Kidney (tissue), 14 donors: ENCODE measurements around the gene DARS1. TPM values are rescaled to one million over a fixed set of nuclear protein-coding genes. Genes with fewer than 3 reads are reported as not detected.

Source experiments
- DNase-seq, 5 donors: peaks; one replicate each; pipeline ENCODE4 v3.0.0-alpha.2; 2013 to 2020
- FAIRE-seq: peaks from 2 replicates; lab custom pipeline; 2012; peaks lifted over from hg19 to GRCh38; lab: Jason Lieb, UNC
- H3K27ac ChIP-seq, 2 donors: one replicate each; pipeline ENCODE4 v1.7.0; 2013; ENCODE audit warnings: low read depth in 2 of 2, low read length in 2 of 2, inconsistent platforms in 1 of 2
- H3K27me3 ChIP-seq: one replicate; pipeline ENCODE4 v1.7.1; 2013; ENCODE audit warnings: low read length, inconsistent platforms; ENCODE audit not compliant: control insufficient read depth, insufficient read depth
- H3K36me3 ChIP-seq, 3 donors: one replicate each; pipeline versions ENCODE4 v1.7.0 to v1.7.1; 2013; ENCODE audit warnings: low read length in 3 of 3, control low read depth in 1 of 3, inconsistent platforms in 1 of 3; ENCODE audit not compliant: insufficient read depth in 3 of 3, control insufficient read depth in 2 of 3
- H3K4me1 ChIP-seq, 3 donors: one replicate each; pipeline versions ENCODE4 v1.7.0 to v1.7.1; 2013; ENCODE audit warnings: low read length in 3 of 3, inconsistent platforms in 1 of 3, low read depth in 1 of 3; ENCODE audit not compliant: control insufficient read depth in 2 of 3, insufficient read depth in 2 of 3
- H3K4me3 ChIP-seq, 3 donors: one replicate each; pipeline versions ENCODE4 v1.7.0 to v1.8.1; 2013; ENCODE audit warnings: low read length in 3 of 3, control low read depth in 1 of 3, inconsistent platforms in 1 of 3
- H3K9ac ChIP-seq, 3 donors: one replicate each; pipeline versions ENCODE4 v1.7.0 to v1.7.1; 2013; ENCODE audit warnings: low read length in 3 of 3, control low read depth in 1 of 3, inconsistent platforms in 1 of 3
- H3K9me3 ChIP-seq, 3 donors: one replicate each; pipeline versions ENCODE4 v1.7.0 to v1.7.1; 2013; ENCODE audit warnings: low read length in 3 of 3, control low read depth in 1 of 3, inconsistent platforms in 1 of 3; ENCODE audit not compliant: control insufficient read depth in 2 of 3, insufficient read depth in 1 of 3
- intact Hi-C: fragments of 100-400 bp; cut with DNase I; formaldehyde crosslinking; loops from one replicate; pipeline ENCODE4 v1.11.1; 2022
- polyA plus RNA-seq: library from polyadenylated mRNA; stranded (reverse); fragments of 350-450 nt; fragmentation: Illumina TruSeq; extraction: RNeasy Lipid Tissue Mini Kit (QIAGEN cat#74804); gene quantifications from one replicate; pipeline ENCODE4 v1.2.3, GENCODE V29; 2014; ENCODE audit warnings: low read depth, low replicate concordance; ENCODE audit not compliant: insufficient read depth
- total RNA-seq: library from RNA; stranded (reverse); fragmentation: NEBNext Ultra II Directional; extraction: Animal tissue kit (Norgen Biotek cat#: 25700); gene quantifications from one replicate; pipeline ENCODE4 v1.2.1, GENCODE V29; 2021
- TF ChIP-seq, protein P1 (sequence below): IDR thresholded peaks from 3 replicates; pipeline ENCODE4 v1.5.1; 2012; ENCODE audit warnings: mild to moderate bottlenecking, moderate library complexity, borderline replicate concordance; ENCODE audit not compliant: insufficient read depth; ENCODE audit errors: extremely low read depth
- donor health status: control.
- donor health status: control.
- donor health status: control.
- donor health status: control.
- donor health status: control.
- donor health status: DM: yes; HTN: yes; CAD: no.
- donor health status: Normal renal cell carcinoma (clear cell type).

DARS1 gene
- total and polyA plus RNA-seq, 2 donors from 2014 or later, result 39.5 to 77.4 TPM

DNA sequence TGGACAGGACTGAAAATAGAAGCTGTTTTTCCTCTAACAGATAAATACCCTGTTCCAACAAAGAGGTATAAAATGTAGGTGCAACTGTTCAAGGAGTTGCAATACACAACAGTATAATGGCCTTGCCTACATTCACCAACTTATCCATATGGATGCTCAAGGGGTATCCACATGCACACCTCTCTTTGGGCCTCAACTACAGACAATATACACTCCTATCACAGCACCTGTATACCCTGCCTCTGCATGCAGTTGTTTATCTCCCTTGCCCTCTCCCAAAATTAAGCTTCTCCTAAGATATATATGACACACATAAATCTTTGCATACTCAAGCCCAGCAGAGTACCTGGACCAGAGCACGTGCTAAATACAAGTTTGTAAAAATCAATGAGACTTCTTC is 37.3 kb downstream of the DARS1 start:
- Histone ChIP-seq H3K27me3 (no peaks in the 10 kb centered on the region), H3K27ac (no peak overlapping the region), H3K4me3 (no peak overlapping the region), H3K9me3 (no peaks in the 10 kb centered on the region), H3K4me1 (no peaks in the 10 kb centered on the region), H3K9ac (no peak overlapping the region), H3K36me3 (peaks cover 0 to 4% (median 0%) of the 10 kb centered on the region in 3 donors)
- intact Hi-C loops, result no loop called here
- TF ChIP-seq, protein P1, sequence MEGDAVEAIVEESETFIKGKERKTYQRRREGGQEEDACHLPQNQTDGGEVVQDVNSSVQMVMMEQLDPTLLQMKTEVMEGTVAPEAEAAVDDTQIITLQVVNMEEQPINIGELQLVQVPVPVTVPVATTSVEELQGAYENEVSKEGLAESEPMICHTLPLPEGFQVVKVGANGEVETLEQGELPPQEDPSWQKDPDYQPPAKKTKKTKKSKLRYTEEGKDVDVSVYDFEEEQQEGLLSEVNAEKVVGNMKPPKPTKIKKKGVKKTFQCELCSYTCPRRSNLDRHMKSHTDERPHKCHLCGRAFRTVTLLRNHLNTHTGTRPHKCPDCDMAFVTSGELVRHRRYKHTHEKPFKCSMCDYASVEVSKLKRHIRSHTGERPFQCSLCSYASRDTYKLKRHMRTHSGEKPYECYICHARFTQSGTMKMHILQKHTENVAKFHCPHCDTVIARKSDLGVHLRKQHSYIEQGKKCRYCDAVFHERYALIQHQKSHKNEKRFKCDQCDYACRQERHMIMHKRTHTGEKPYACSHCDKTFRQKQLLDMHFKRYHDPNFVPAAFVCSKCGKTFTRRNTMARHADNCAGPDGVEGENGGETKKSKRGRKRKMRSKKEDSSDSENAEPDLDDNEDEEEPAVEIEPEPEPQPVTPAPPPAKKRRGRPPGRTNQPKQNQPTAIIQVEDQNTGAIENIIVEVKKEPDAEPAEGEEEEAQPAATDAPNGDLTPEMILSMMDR, result no peak
- DNase-seq (no peak), FAIRE-seq (no peak)

DNA sequence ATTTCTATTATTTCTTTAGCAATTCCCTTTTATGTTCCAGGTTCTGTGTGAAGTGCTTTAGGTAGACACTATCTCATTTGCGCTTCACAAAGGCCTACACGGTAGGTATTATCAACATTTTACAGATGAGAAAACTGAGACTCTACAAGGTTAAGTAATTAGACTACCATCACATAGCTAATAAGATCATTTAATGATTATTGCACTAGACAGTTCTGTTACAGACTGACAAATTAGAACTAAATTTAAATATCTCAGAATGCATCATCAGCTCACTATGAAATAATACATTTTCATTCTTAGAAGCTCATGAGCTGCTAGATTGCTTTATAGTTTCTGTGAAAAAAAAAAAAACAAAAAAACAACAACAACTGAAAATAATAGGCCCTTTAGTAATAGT is 37.9 kb downstream of the DARS1 start:
- no peak overlapping the region for H3K9ac ChIP-seq
- FAIRE-seq, result no peak
- H3K4me1 ChIP-seq, result no peaks in the 10 kb centered on the region
- H3K36me3 ChIP-seq, result peaks cover 0 to 7% (median 5%) of the 10 kb centered on the region in 3 donors
- H3K27me3 ChIP-seq, result no peaks in the 10 kb centered on the region
- no peak overlapping the region for H3K4me3 ChIP-seq
- intact Hi-C loops, result no loop called here
- no peak overlapping the region for H3K27ac ChIP-seq
- TF ChIP-seq, protein P1, result no peak
- no peaks in the 10 kb centered on the region for H3K9me3 ChIP-seq
- DNase-seq, result no peak

DNA sequence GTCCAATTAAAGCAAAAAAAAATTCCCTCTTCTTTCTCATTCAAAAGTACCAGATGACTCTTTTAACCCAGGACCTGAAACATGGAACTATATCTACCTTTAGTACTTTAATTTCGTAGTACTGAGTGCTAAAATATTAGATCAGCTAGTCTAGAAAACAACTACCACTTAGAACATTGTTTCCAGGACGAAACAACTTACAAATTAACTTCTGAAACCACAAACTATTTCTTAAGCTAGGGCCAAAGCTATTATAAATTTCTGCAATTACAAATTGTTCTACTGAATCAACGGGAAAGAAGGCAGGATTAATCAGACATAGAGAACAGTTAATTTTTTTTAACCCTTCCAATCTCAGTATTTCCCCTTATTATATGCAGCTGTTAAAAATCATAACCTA is 39.9 kb downstream of the DARS1 start:
- H3K27ac ChIP-seq, result no peak overlapping the region
- intact Hi-C loops, result no loop called here
- H3K4me1 ChIP-seq, result no peaks in the 10 kb centered on the region
- peaks cover 0 to 5% (median 4%) of the 10 kb centered on the region in 3 donors for H3K36me3 ChIP-seq
- FAIRE-seq (no peak), DNase-seq (no peak)
- no peak overlapping the region for H3K9ac ChIP-seq
- TF ChIP-seq, protein P1, result no peak
- no peaks in the 10 kb centered on the region for H3K9me3 ChIP-seq
- no peak overlapping the region for H3K4me3 ChIP-seq
- no peaks in the 10 kb centered on the region for H3K27me3 ChIP-seq

DNA sequence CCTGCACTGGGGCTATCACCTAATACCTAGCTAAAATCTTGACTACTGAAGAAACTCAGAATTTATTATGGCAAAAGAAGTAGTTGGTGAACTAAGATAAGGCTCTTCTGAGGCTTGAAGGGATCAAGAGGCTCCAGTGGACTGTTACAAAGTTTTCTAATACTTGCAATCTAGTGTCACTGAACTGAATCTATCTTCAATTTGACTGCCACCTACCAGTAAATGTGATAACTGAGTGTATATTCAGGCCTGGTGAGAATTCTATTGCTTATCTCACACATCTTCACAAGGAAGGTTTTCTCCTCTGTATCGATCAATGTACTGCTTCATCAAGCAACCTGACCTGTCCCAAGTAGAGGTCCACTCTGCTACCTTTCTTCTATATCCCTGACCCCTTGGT is 40.8 kb downstream of the DARS1 start:
- TF ChIP-seq, protein P1, result no peak
- FAIRE-seq, result no peak
- intact Hi-C loops, result no loop called here

More for the DNA sequence above, 40.8 kb downstream of the DARS1 start:
- Histone ChIP-seq H3K9me3 (no peaks in the 10 kb centered on the region), H3K27ac (peak overlapping the region in 1 of 2 donors; percentile 36), H3K4me1 (no peaks in the 10 kb centered on the region), H3K9ac (no peak overlapping the region), H3K4me3 (no peak overlapping the region), H3K27me3 (no peaks in the 10 kb centered on the region), H3K36me3 (peaks cover 0 to 5% (median 4%) of the 10 kb centered on the region in 3 donors)
- no peak for DNase-seq
